ENCODE measurements around the gene CRIP2. TPM values are rescaled to one million over a fixed set of nuclear protein-coding genes. Genes with fewer than 3 reads are reported as not detected.

Gene CRIP2
- total and polyA plus RNA-seq, 2 of the 13 experiments (the other 11 are each of a cell fraction or from before 2014, with no cell fraction given), result 31.6 to 37.9 TPM

- TF ChIP-seq ZC3H4 (CRISPR knock-in tag; IDR thresholded peaks at IDR 0.05; ENCODE audit: borderline replicate concordance), result 0 out of 2 replicates have a peak, but pooled peaks have one; percentile 23
- TF ChIP-seq, protein P1, sequence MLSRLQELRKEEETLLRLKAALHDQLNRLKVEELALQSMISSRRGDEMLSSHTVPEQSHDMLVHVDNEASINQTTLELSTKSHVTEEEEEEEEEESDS (CRISPR knock-in tag; IDR thresholded peaks at IDR 0.05; ENCODE audit: borderline replicate concordance), result no peak
- TF ChIP-seq MED1 (CRISPR knock-in tag; IDR thresholded peaks at IDR 0.05), result peak; percentile 89
- TF ChIP-seq ZNF335 (CRISPR knock-in tag; IDR thresholded peaks at IDR 0.05), result 0 out of 2 replicates have a peak, but pooled peaks have one; percentile 23
- TF ChIP-seq, protein P2, sequence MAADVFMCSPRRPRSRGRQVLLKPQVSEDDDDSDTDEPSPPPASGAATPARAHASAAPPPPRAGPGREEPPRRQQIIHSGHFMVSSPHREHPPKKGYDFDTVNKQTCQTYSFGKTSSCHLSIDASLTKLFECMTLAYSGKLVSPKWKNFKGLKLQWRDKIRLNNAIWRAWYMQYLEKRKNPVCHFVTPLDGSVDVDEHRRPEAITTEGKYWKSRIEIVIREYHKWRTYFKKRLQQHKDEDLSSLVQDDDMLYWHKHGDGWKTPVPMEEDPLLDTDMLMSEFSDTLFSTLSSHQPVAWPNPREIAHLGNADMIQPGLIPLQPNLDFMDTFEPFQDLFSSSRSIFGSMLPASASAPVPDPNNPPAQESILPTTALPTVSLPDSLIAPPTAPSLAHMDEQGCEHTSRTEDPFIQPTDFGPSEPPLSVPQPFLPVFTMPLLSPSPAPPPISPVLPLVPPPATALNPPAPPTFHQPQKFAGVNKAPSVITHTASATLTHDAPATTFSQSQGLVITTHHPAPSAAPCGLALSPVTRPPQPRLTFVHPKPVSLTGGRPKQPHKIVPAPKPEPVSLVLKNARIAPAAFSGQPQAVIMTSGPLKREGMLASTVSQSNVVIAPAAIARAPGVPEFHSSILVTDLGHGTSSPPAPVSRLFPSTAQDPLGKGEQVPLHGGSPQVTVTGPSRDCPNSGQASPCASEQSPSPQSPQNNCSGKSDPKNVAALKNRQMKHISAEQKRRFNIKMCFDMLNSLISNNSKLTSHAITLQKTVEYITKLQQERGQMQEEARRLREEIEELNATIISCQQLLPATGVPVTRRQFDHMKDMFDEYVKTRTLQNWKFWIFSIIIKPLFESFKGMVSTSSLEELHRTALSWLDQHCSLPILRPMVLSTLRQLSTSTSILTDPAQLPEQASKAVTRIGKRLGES (CRISPR knock-in tag; IDR thresholded peaks at IDR 0.05; ENCODE audit: borderline replicate concordance), result no peak
- TF ChIP-seq ZNF24 (IDR thresholded peaks at IDR 0.05), result no peak
- no peak for TF ChIP-seq ZNF337 (CRISPR knock-in tag; IDR thresholded peaks at IDR 0.05; ENCODE audit: borderline replicate concordance, low read depth)
- TF ChIP-seq EHMT2 (IDR thresholded peaks at IDR 0.05; ENCODE audit: borderline replicate concordance, low read depth, low read length), result no peak
- TF ChIP-seq, protein P3, sequence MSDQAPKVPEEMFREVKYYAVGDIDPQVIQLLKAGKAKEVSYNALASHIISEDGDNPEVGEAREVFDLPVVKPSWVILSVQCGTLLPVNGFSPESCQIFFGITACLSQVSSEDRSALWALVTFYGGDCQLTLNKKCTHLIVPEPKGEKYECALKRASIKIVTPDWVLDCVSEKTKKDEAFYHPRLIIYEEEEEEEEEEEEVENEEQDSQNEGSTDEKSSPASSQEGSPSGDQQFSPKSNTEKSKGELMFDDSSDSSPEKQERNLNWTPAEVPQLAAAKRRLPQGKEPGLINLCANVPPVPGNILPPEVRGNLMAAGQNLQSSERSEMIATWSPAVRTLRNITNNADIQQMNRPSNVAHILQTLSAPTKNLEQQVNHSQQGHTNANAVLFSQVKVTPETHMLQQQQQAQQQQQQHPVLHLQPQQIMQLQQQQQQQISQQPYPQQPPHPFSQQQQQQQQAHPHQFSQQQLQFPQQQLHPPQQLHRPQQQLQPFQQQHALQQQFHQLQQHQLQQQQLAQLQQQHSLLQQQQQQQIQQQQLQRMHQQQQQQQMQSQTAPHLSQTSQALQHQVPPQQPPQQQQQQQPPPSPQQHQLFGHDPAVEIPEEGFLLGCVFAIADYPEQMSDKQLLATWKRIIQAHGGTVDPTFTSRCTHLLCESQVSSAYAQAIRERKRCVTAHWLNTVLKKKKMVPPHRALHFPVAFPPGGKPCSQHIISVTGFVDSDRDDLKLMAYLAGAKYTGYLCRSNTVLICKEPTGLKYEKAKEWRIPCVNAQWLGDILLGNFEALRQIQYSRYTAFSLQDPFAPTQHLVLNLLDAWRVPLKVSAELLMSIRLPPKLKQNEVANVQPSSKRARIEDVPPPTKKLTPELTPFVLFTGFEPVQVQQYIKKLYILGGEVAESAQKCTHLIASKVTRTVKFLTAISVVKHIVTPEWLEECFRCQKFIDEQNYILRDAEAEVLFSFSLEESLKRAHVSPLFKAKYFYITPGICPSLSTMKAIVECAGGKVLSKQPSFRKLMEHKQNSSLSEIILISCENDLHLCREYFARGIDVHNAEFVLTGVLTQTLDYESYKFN (CRISPR knock-in tag; conservative IDR thresholded peaks at IDR 0.05), result peak; percentile 90
- TF ChIP-seq TCF7L2 (IDR thresholded peaks at IDR 0.05; ENCODE audit: low read depth, low read length), result no peak
- no peak for TF ChIP-seq AHR (CRISPR knock-in tag; IDR thresholded peaks at IDR 0.05)
- TF ChIP-seq, protein P4, sequence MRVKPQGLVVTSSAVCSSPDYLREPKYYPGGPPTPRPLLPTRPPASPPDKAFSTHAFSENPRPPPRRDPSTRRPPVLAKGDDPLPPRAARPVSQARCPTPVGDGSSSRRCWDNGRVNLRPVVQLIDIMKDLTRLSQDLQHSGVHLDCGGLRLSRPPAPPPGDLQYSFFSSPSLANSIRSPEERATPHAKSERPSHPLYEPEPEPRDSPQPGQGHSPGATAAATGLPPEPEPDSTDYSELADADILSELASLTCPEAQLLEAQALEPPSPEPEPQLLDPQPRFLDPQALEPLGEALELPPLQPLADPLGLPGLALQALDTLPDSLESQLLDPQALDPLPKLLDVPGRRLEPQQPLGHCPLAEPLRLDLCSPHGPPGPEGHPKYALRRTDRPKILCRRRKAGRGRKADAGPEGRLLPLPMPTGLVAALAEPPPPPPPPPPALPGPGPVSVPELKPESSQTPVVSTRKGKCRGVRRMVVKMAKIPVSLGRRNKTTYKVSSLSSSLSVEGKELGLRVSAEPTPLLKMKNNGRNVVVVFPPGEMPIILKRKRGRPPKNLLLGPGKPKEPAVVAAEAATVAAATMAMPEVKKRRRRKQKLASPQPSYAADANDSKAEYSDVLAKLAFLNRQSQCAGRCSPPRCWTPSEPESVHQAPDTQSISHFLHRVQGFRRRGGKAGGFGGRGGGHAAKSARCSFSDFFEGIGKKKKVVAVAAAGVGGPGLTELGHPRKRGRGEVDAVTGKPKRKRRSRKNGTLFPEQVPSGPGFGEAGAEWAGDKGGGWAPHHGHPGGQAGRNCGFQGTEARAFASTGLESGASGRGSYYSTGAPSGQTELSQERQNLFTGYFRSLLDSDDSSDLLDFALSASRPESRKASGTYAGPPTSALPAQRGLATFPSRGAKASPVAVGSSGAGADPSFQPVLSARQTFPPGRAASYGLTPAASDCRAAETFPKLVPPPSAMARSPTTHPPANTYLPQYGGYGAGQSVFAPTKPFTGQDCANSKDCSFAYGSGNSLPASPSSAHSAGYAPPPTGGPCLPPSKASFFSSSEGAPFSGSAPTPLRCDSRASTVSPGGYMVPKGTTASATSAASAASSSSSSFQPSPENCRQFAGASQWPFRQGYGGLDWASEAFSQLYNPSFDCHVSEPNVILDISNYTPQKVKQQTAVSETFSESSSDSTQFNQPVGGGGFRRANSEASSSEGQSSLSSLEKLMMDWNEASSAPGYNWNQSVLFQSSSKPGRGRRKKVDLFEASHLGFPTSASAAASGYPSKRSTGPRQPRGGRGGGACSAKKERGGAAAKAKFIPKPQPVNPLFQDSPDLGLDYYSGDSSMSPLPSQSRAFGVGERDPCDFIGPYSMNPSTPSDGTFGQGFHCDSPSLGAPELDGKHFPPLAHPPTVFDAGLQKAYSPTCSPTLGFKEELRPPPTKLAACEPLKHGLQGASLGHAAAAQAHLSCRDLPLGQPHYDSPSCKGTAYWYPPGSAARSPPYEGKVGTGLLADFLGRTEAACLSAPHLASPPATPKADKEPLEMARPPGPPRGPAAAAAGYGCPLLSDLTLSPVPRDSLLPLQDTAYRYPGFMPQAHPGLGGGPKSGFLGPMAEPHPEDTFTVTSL (CRISPR knock-in tag; IDR thresholded peaks at IDR 0.05; ENCODE audit: borderline replicate concordance), result no peak
- no peak for TF ChIP-seq TRIM22 (IDR thresholded peaks at IDR 0.05)
- TF ChIP-seq ZNF354B (CRISPR knock-in tag; IDR thresholded peaks at IDR 0.05), result no peak
- TF ChIP-seq RBAK (CRISPR knock-in tag; IDR thresholded peaks at IDR 0.05), result no peak
Observed at GRCh38 chr14:105495990-105496830, 21.6 kb downstream of the CRIP2 start (continued).

Measured in HepG2 (cell line).